ENCODE measurements around the gene SPINT1.

Gene SPINT1

DNA sequence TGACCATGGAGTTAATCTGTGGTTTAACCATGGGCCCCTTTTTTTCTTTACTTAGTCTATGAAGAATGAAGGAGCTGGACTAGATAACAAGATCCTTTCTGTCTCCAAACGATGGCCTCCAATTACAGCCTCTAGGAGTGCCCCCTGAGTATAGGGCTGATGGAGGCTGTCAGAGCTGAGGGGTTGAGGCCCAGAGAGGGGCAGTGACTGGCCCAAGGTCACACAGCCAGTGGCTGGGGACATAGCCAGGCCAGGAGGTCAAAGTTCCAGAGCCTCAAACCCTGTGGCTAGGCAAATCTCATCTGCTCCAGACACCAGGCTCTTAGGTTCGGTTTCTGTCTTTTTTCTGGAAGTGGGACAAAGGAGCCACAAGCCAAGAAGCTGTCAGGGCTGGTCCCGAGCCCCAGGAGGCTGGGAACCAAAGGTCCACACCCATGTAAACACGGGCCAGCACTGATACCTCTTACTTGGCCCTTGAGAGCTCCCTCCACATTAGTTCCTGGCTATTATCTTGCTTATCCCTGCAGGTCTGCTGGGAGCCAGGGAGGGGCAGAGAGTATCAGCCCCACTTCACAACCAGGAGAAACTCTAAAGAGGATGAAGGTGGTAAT is 19.9 kb downstream of the SPINT1 start:
- no peak for DNase-seq

DNA sequence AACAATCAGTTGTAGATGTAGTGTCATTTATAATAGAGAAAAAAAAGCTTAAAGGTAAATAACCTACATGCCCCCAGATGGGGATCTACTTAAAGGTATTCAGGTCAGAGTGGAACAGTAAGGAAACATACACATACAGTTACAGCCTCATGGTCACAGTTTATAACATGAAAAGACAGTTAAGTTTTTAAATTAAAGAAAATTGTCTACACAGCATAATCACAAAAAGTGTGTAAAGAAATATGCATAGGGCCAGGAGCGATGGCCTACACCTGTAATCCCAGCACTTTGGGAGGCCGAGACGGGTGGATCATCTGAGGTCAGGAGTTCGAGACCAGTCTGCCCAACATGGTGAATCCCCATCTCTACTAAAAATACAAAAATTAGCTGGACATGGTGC is 23.4 kb downstream of the SPINT1 start:
- DNase-seq: no peak

DNA sequence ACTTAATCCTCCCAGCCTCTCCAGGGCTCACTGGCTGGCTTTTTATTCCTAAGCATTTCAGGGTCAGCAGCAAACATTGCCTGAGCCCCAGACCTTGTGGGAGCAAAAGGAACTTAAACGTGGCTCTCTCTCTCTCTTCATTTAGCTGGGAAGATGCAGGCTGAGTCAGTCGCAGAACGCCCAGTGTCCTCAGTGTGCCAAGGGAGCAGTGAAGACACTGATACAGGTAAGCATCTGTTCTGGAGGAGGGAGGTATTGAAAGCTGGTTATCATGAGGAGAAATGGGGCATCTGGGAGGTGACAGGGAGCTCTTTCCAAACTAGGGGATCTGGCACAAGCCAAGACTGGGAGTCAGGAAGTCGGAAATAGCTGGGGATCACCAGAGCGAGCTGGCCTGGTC is 25.8 kb downstream of the SPINT1 start:
- no peak for DNase-seq

DNA sequence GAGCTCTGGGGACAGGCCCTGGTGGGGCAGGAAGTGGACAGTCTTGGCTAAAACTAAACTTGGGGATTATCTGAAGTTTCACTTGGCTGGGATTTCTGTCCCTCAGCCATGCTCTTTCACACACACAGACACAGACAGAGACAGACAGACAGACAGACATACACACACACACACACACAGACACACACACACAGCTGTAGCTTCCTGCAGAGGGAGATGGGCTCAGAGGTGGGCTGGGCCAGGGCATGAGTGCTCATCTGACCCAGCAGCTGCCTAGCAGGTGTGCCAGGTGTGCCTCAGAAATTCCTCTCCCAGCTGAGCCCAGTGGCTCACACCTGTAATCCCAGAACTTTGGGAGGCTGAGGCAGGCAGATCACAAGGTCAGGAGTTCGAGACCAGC is 26.9 kb downstream of the SPINT1 start:
- DNase-seq: no peak

DNA sequence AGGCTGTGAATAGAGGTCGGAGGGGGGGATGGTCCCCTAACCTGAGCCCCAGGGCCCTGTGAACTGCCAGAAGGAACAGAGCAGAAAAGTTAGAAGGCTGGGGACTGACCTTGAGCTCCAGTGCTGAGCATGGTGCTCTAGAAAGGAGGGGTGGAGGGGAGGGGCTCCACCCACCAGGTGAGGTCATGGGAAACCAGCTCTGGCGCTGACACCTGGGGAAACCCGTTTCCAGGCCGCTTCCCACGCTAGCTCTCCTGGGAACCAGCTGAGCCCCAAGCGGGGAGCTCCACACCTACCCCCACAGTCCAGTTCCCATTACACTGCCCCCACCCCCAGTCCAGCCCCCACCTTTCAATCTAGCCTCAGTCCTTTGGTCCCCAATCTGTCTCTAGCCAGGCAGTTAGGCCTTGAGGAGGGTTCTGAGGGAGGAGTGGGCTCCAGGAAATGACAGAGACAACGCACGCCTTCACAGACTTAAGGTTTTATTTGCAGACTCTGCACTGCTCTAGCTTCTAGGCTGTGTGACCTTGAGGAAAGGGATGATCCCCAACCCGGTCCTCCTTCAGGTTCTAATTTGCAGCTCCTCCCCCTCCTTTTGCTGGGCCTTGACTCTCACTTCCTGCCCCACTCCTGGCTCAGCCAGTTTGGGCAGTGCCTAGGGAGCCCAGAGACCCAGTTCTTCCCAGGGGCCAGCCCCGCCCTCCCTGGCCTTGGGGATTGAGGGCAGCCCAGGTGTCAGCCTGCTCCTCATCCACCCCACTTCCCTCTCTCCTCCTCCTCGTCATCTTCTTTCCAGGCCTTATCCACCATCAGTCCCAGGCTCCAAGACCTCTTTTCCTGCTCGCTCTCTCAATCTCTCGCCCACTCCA is 28.1 kb downstream of the SPINT1 start:
- DNase-seq: peak; percentile 38

DNA sequence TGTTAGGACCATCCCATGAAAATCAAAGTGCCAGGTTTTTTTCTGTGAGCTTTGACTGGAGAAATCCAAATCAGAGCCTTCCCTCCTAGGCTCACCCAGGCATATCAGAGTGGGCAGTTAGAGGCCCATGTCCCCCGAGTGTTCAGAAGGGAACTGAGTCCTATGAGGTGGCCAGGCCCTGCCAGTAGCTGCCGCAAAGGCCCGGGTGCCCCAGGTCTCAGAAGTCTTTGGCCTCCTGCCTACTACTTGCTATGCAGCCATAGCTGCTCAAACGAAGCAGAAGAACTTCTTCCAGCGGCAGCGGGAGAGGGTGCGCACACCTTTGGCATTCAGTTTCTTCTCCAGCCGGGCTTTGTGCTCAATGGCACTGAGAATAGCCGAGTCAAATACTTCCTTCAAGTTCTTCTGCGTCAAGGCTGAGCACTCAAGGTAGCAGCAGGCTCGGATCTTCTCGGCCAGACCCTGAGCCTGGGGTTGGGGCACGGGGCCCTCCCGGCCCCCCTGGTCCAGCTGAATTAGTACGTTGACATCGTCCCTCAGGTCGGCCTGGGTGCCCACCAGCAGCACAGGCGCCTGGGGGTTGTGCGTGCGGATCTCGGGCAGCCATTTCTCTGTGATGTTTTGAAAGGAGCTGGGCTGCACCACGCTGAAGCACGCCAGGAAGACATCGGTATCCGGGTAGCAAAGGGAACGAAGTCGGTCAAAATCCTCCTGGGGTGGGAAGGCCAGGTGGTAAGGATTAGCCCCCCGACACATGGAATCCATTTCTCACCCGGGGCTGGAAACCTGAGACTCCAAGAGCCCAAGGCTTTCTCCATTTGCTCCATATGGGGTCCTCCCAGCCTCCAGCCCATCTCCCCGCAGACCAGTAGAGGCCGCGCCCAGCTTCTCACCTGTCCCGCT is 29.2 kb downstream of the SPINT1 start:
- no peak for DNase-seq

DNA sequence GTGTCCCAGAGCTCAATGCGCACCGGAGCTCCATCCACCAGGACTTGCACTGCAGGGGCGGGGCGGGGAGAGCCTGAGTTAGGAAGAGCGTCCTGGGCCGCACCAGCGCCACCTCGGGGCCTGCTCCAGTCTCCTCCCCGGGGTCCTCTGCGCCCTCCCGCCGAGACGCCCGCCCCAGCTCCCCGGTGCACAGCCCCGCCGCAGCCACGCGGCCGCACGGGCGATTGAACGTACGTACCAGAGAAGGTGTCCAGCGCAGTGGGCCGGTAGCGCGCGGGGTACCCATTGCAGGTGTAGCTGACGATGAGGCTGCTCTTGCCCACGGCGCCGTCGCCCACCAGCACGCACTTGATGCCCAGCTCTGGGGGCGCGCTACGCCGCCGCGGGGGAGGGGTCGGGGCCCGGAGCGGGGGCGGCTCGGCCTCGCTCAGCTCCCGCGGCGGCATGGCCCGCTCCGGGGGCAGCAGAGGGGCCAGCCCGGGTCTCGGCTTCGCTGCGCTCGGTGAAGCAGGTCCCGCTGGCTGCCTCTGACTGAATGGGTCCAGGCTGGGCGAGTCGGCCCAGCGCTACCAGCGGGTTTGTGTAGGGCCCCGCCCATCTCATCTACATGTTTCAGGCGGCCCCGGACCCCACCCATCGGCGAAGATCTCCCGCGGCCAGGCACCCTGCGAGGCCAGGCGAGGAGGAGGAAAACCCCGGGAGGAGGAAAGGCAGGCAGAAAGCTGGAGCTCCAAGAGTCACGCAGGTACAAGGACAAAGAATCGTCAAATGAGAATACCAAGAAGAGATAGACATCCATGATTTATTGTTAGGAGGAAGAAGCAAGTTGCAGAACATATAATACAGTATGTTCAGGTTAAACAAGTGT is 30.1 kb downstream of the SPINT1 start, which contains the start of gene RHOV:
Gene RHOV, minus strand, starts transcription at position 541 of the 868 bp plus-strand sequence. Its CDS starts 95 bp downstream, at position 446.
- DNase-seq: peak; percentile 68

DNA sequence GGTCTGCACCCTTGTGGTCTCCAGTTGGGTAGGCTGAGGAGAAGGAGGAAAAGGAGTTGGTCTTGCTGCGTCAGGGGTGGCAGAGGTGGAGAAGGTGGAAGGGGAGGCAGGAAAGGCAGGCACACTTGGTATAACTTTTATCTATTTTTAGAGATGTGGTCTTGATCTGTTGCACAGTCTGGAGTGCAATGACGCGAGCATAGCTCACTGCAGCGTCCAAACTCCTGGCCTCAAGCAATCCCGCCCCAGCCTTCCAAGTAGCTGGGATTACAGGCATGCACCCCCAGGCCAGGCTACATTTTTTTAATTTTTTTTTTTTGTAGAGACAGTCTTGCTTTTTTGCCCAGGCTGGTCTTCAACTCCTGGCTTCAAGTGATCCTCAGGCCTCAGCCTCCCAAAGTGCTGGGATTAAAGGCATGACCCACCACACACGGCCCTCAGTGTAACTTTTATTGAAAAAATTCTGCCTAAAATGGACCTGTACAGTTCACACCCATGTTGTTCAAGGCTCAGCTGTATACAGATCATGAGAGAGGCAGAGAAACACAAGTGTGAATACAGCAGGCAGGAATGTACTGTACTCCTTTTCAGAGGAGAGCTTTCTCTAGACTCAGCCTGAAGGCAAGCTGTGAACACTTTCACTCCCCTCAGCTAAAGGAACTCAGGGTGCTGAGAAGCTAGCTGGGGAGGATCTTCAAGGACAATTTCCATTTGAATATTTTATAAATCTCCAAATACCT is 32.3 kb downstream of the SPINT1 start:
- DNase-seq: no peak

DNA sequence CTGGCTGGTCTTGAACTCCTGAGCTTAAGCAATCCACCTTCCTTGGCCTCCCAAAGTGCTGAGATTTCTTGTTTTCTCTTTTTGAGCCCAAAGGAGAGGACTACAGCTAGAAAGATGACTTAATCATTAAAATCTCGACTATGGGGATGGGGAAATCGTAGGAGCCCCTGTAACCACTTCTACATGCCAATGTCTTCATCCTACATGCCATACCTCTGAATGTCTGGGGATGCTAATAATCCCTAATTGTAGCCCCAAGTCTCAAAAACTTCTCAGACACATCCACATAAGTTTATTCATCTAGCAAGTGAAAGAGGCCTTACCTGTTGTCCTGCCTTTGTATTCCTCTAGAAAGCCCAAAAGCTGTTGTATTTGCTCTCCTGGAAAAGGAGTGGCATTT is 33.8 kb downstream of the SPINT1 start:
- DNase-seq: no peak

DNA sequence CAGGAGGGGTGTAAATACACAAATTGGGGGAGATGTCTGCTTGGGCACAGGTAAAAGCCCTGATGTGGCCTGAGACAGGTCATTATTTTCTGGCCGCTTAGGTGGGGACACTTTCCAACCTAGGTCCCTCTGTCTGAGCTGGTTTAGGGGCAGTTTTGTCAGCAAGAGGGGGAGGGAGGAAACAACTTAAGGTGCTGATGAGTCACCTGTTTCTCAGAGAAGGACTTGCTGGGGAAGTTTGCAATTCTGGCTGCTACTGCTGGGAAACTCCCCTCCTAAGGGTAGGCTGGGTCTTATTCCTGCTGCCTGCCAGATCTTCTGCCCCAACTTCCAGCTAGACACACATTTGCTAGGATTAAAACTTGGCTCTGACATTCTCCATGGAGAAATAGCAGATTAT is 34.9 kb downstream of the SPINT1 start:
- DNase-seq: peak; percentile 51

DNA sequence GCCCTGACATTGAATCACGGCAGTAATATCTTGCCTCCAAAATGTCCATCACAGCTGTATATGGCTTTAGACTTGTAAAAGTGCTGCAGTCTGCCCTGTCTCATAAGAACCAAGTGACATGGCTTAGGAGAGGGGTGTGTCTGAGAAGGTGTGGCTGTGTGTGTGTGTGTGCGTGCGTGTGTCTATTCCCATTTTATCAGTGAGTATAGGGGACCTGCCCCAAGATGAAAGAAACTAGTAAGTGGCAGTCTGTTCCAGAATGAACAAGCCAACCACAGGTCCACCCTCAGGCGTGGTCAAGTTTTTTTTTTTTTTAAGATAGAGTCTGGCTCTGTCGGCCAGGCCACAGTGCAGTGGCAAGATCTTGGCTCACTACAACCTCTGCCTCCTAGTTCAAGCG is 35.8 kb downstream of the SPINT1 start:
- no peak for DNase-seq

DNA sequence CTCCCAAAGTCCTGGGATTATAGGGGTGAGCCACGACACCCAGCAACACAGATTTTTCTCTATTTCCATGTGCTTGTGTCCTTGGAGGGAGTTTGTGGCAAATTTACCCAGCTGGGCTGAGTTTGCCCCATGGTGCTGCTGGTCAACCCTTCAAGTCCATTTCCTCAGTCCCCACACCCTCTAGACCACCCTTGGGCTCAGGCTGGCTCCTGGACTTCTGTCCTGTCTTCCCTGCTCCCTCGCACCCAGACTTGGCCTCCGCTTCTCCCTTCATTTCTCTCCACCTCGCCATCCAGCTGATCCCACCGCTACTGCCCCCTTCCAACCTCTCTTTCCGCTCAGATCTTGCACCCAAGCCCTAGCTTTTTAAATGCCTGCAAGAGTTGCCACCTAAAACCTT is 37.5 kb downstream of the SPINT1 start:
- DNase-seq: no peak

DNA sequence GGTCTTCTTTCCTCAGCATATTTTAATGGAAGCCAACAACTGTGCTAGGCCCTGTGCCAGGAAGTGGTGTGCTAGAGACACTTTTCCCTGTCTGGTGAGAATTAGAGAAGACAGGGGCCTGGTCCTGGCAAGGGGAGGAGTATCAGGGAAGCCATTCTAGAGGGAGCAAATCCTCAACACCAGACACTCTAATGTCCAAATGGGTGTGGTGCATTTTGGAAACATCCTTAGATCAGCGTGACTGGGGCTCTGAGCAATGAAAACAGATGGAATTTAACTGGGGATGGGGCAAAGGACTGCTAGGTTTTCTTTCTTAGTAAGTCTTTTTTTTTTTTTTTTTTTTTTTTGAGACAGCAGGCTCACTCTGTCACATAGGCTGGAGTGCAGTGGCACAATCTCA is 42.7 kb downstream of the SPINT1 start:
- DNase-seq: no peak

DNA sequence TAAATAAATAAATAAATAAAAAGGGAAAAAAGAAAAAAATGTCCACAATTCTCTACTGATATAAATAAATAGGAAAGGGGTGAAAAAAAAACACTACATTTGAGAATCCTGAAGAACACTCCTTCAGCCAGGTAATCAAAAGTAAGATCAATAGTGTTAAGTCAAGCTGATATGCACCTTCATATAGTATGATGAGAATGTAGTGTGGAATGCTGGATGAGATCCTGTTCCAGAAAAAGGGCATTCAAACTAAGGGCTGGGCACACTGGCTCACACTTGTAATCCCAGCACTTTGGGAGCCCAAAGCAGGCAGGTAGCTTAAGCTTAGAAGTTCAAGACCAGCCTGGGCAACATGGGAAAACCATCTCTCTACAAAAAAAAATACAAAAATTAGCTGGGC is 45.3 kb downstream of the SPINT1 start:
- no peak for DNase-seq

DNA sequence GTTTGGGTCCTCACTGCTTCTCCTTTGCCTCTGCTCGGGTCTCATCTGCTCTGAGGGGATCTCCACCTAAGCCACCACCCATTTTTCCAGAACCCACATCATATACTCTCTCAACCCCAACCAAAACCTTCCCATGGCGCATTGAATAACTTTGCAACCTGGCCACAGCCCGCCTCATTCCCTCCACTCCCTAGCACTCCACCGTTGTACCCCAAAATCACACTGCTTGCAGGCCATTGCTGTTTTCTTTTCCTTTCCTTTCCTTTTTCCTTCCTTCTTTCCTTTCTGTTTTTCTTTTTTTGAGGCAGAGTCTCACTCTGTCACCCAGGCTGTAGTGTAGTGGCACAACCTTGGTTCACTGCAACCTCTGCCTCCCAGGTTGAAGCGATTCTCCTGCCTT is 47.3 kb downstream of the SPINT1 start:
- DNase-seq: no peak

DNA sequence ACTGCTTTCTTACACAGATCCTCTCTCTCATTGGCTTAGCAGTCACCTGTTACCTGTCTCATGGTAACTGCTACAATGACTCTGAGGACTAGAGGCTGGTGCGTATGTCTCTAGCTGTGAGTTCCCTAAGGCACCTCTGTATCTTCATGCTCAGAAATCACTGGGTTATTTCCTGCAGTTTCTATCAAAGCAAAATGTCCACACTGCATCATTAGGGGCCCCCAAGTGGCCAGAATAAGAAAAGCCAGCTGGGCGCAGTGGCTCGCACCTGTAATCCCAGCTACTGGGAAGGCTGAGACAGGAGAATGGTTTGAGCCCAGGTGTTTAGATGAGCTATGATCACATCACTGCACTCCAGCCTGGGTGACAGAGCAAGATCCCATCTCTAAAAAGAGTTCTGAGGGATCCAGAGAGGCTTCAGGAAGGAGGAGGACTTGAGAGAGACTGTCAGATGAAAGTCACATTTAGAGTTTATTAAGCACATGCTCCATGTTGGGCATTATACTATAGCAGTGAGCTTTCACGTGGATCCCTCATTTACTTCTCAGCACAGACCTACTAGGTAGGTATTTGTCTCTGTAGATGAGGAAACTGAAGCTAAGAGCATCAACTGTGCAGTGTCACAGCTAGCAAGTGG is 48.1 kb downstream of the SPINT1 start:
- DNase-seq: peak; percentile 32

DNA sequence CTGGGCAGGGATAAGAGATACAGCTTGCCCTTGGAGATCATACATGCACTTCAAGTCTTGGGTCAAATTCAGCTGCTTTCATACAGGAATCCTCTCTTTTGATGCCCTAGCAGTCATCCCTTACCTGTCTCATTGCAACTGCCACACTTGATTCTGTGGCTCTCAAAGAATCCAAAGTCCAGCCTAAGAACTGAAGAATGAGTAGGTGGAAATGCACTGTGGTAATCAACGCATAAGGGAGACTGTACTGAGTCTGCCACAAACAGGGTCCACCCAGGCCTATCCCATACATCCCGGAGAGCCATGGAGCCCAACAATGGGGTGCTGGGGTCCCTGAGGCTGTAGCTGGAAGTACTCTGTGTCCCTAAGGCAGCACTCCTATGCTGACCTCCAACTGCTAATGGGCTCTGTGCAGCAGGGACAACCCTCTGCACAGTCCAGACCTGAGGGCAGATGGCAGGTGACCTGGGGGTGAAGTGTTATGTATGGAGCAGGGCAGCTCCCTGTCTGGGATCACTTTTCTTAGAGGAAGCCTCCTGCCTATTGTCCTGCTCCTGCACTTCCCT is 48.7 kb downstream of the SPINT1 start:
- no peak for DNase-seq

DNA sequence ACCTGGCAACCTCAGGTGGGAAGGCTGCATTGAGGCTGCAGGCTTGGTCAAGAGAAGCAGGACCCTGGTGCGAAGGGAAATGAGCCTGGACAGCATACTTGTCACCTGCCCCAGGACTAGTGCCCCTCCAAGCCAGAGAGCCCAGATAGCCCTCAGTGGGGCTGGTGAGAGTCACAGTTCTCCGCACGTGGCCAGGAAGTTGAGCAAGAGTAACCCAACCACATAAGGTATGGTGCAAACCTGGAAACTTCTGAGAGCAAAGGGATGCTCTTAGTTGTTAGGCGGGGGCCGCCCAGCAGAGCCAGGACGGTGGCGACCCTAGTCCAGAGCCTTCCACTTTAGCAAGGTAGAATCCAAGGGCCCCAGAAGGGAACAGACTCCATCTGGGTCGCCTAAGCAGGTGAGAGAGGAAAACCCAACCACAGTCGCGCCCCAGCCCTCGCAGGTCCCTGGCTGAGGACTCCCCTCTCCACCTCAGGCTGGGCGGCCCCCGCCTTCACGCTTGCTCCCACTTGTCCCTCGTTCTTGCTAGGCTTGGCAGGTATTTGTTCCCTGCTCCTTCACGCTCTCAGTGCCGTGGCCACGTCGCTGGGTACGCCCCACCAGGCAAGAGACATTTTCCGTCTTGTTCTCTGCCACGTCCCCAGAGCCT is 49.3 kb downstream of the SPINT1 start:
- DNase-seq: no peak

DNA sequence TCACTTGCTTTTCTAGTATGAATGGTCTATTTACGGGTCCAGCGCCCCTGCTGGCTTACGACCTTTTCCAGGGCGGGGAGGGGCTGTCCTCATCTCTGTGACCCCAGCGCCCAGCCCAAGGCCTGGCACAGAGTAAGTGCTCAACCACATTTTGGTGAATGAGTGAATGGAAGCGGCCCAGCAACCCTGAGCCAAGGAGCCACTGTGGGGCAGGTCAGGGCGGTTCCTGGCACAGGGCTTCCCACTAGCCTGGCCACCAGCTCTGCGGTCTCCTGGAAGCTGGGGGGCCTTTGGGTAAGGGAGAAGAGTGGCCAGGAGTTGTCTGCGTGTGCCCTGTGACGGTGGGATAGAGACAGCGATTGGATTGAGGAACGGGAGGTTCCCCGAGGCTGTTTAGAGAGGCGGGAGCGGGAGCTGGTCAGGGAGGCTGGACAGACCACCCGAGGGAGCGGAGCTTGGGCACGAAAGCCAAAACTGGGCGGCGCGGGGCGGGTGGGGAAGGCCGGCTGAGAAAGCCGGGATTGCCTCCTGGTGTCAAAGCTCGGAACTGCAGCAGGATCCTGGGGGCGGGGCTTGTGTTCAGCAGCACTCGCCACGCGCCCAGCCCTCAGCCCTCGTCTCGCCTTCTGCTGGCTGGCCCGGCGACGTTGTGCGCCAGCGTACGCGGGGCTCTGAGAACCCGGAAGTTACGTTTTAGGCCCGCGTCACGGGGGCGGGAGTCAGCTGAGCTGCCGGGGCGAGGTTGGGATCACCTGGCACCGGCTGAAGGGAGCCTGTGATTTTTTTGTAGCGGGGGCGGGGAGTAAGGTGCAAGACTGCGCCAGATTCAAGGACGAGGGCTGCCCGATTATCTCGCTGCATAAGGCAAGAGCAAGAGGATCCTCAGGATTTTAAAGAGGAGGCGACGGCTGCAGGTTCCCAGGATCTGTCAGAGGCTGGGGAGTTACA is 50.2 kb downstream of the SPINT1 start, which contains the start of gene VPS18:
Gene VPS18, plus strand, starts transcription at position 718 of the 948 bp plus-strand sequence. CDS start 319 bp downstream, outside the sequence.
- peak; percentile 99 for DNase-seq
